Measurements from ENCODE around the gene NEDD8. TPM values are rescaled to one million over a fixed set of nuclear protein-coding genes. Genes with fewer than 3 reads are reported as not detected.

NEDD8 gene
- total RNA-seq, 1 donor from 2014 or later, result 251 TPM

DNA sequence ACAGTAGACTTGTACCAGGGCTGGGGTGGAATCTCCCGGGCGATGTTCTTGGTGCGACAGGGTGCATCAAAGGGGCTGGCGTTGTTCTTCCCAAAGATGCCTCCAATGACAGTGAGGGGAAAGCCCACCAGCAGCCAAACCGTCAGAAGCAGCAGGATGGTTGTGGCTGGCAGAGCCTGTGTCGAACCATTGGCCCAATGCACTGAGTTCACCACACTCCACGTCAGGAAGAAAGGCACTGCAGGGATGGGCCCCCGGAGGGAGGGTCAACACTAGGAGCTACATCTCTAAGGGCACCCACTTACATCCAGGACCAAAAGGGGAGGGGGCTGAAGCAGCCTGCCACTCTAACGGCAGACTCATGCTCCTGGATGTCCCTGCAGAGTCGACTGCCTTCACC is 41.8 kb downstream of the NEDD8 start:
- Histone ChIP-seq H3K4me3 (ENCODE audit: insufficient read depth, low read depth, low read length) (no peak overlapping the region), H3K79me2 (ENCODE audit: insufficient read depth, low read length) (peaks cover 68% of the 10 kb centered on the region), H2AFZ (ENCODE audit: low read depth, low read length) (no peak overlapping the region), H3K36me3 (ENCODE audit: insufficient read depth, low read length) (peaks cover 28% of the 10 kb centered on the region), H3K4me1 (ENCODE audit: insufficient read depth, low read length) (peaks cover 17% of the 10 kb centered on the region), H4K20me1 (ENCODE audit: insufficient read depth, low read length) (peaks cover 21% of the 10 kb centered on the region), H3K27ac (ENCODE audit: low read depth, low read length) (no peak overlapping the region), H3K9ac (ENCODE audit: low read length) (no peak overlapping the region), H3K9me3 (ENCODE audit: insufficient read depth, low read depth, low read length) (no peaks in the 10 kb centered on the region), H3K4me2 (ENCODE audit: low read length) (no peak overlapping the region), H3K27me3 (ENCODE audit: insufficient read depth, low read length) (no peaks in the 10 kb centered on the region)
- H3K9me3 Mint-ChIP-seq (ENCODE audit: unreplicated experiment), result no peaks in the 10 kb centered on the region
- H3K4me3 Mint-ChIP-seq (ENCODE audit: unreplicated experiment), result no peak overlapping the region
- no peaks in the 10 kb centered on the region for H3K27me3 Mint-ChIP-seq (ENCODE audit: low read depth, unreplicated experiment)
- H3K36me3 Mint-ChIP-seq (ENCODE audit: low read depth, unreplicated experiment), result peaks cover 17% of the 10 kb centered on the region
- no peak for DNase-seq (ENCODE audit: low read depth)
- H3K4me1 Mint-ChIP-seq (ENCODE audit: low read depth, unreplicated experiment), result peaks cover 26% of the 10 kb centered on the region
- no peak overlapping the region for H3K27ac Mint-ChIP-seq (ENCODE audit: unreplicated experiment)
- FAIRE-seq, result no peak
- TF ChIP-seq, protein P1, sequence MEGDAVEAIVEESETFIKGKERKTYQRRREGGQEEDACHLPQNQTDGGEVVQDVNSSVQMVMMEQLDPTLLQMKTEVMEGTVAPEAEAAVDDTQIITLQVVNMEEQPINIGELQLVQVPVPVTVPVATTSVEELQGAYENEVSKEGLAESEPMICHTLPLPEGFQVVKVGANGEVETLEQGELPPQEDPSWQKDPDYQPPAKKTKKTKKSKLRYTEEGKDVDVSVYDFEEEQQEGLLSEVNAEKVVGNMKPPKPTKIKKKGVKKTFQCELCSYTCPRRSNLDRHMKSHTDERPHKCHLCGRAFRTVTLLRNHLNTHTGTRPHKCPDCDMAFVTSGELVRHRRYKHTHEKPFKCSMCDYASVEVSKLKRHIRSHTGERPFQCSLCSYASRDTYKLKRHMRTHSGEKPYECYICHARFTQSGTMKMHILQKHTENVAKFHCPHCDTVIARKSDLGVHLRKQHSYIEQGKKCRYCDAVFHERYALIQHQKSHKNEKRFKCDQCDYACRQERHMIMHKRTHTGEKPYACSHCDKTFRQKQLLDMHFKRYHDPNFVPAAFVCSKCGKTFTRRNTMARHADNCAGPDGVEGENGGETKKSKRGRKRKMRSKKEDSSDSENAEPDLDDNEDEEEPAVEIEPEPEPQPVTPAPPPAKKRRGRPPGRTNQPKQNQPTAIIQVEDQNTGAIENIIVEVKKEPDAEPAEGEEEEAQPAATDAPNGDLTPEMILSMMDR (IDR thresholded peaks at IDR 0.05; ENCODE audit: insufficient read depth, low read depth, low read length), result no peak
- no peak for TF ChIP-seq EZH2 (IDR thresholded peaks at IDR 0.05; ENCODE audit: insufficient read depth, low read length)

DNA sequence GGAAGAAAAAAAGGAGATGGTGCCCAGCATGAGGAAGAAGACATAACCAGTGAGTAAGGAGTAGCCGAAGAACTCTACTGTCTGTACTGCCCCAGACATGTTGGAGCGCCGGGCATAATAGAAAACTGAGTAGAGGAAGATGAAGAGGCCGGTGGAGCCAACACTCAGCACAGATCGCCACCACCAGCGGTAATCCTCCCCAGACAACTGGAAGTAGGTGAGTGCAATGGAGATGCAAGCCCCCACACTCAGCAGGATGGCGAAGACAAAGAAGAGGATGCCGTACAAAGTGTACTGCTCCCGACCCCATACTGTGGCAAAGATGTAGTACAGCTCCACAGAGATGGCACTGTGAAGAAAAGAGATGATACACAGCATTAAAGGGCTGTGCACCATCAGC is 42.7 kb downstream of the NEDD8 start:
- Mint-ChIP-seq H3K9me3 (ENCODE audit: unreplicated experiment) (no peaks in the 10 kb centered on the region), H3K4me3 (ENCODE audit: unreplicated experiment) (peak overlapping the region; percentile 91), H3K36me3 (ENCODE audit: low read depth, unreplicated experiment) (peaks cover 16% of the 10 kb centered on the region), H3K27me3 (ENCODE audit: low read depth, unreplicated experiment) (no peaks in the 10 kb centered on the region), H3K27ac (ENCODE audit: unreplicated experiment) (peak overlapping the region; percentile 20), H3K4me1 (ENCODE audit: low read depth, unreplicated experiment) (peaks cover 20% of the 10 kb centered on the region)
- no peak overlapping the region for H2AFZ ChIP-seq (ENCODE audit: low read depth, low read length)
- H3K4me1 ChIP-seq (ENCODE audit: insufficient read depth, low read length), result peaks cover 14% of the 10 kb centered on the region
- TF ChIP-seq, protein P1 (IDR thresholded peaks at IDR 0.05; ENCODE audit: insufficient read depth, low read depth, low read length), result no peak
- TF ChIP-seq EZH2 (IDR thresholded peaks at IDR 0.05; ENCODE audit: insufficient read depth, low read length), result no peak
- H3K79me2 ChIP-seq (ENCODE audit: insufficient read depth, low read length), result peaks cover 59% of the 10 kb centered on the region
- H3K4me2 ChIP-seq (ENCODE audit: low read length), result peak overlapping the region; percentile 96
- H3K4me3 ChIP-seq (ENCODE audit: insufficient read depth, low read depth, low read length), result no peak overlapping the region
- no peak overlapping the region for H3K9ac ChIP-seq (ENCODE audit: low read length)
- H3K27me3 ChIP-seq (ENCODE audit: insufficient read depth, low read length), result no peaks in the 10 kb centered on the region
- H3K9me3 ChIP-seq (ENCODE audit: insufficient read depth, low read depth, low read length), result no peaks in the 10 kb centered on the region
- FAIRE-seq, result no peak
- H3K36me3 ChIP-seq (ENCODE audit: insufficient read depth, low read length), result peaks cover 32% of the 10 kb centered on the region
- no peak overlapping the region for H3K27ac ChIP-seq (ENCODE audit: low read depth, low read length)
- peaks cover 25% of the 10 kb centered on the region for H4K20me1 ChIP-seq (ENCODE audit: insufficient read depth, low read length)
- DNase-seq (ENCODE audit: low read depth), result no peak

DNA sequence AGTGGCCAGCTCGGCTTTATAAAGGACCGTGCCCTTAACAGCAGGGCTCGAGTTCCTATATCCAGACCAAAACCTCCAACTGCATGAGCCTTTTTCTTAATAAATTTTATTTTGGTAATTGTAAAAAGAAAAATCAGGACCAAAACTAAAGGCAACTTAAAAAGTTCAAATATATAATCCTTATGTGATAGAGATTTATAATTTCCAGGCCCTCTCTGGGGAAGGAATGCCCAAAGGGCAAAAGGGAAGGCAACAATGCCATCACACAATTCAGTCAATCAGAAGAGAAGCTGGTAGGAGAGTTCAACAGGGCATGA is 43.1 kb downstream of the NEDD8 start:
- Mint-ChIP-seq H3K9me3 (ENCODE audit: unreplicated experiment) (no peaks in the 10 kb centered on the region), H3K27ac (ENCODE audit: unreplicated experiment) (peak overlapping the region; percentile 34), H3K27me3 (ENCODE audit: low read depth, unreplicated experiment) (no peaks in the 10 kb centered on the region), H3K4me3 (ENCODE audit: unreplicated experiment) (peak overlapping the region; percentile 91), H3K36me3 (ENCODE audit: low read depth, unreplicated experiment) (peaks cover 16% of the 10 kb centered on the region), H3K4me1 (ENCODE audit: low read depth, unreplicated experiment) (peaks cover 15% of the 10 kb centered on the region)
- Histone ChIP-seq H3K9ac (ENCODE audit: low read length) (peak overlapping the region; percentile 27), H3K27me3 (ENCODE audit: insufficient read depth, low read length) (no peaks in the 10 kb centered on the region), H3K79me2 (ENCODE audit: insufficient read depth, low read length) (peaks cover 54% of the 10 kb centered on the region), H3K4me3 (ENCODE audit: insufficient read depth, low read depth, low read length) (no peak overlapping the region), H3K27ac (ENCODE audit: low read depth, low read length) (peak overlapping the region; percentile 25), H3K9me3 (ENCODE audit: insufficient read depth, low read depth, low read length) (no peaks in the 10 kb centered on the region), H3K4me1 (ENCODE audit: insufficient read depth, low read length) (peaks cover 14% of the 10 kb centered on the region), H2AFZ (ENCODE audit: low read depth, low read length) (peak overlapping the region; percentile 35), H3K36me3 (ENCODE audit: insufficient read depth, low read length) (peaks cover 32% of the 10 kb centered on the region), H3K4me2 (ENCODE audit: low read length) (peak overlapping the region; percentile 96), H4K20me1 (ENCODE audit: insufficient read depth, low read length) (peaks cover 25% of the 10 kb centered on the region)
- no peak for TF ChIP-seq EZH2 (IDR thresholded peaks at IDR 0.05; ENCODE audit: insufficient read depth, low read length)
- TF ChIP-seq, protein P1 (IDR thresholded peaks at IDR 0.05; ENCODE audit: insufficient read depth, low read depth, low read length), result no peak
- FAIRE-seq (no peak), DNase-seq (ENCODE audit: low read depth) (no peak)

All from astrocyte (in vitro differentiated cells and primary cell).